ENCODE results near the gene DDHD1.
"Not testable (repeated sequence)": the region's sequence is repeated elsewhere in the genome, so short reads cannot be mapped to it uniquely, and the experiment has no call there.

DDHD1 gene

DNA sequence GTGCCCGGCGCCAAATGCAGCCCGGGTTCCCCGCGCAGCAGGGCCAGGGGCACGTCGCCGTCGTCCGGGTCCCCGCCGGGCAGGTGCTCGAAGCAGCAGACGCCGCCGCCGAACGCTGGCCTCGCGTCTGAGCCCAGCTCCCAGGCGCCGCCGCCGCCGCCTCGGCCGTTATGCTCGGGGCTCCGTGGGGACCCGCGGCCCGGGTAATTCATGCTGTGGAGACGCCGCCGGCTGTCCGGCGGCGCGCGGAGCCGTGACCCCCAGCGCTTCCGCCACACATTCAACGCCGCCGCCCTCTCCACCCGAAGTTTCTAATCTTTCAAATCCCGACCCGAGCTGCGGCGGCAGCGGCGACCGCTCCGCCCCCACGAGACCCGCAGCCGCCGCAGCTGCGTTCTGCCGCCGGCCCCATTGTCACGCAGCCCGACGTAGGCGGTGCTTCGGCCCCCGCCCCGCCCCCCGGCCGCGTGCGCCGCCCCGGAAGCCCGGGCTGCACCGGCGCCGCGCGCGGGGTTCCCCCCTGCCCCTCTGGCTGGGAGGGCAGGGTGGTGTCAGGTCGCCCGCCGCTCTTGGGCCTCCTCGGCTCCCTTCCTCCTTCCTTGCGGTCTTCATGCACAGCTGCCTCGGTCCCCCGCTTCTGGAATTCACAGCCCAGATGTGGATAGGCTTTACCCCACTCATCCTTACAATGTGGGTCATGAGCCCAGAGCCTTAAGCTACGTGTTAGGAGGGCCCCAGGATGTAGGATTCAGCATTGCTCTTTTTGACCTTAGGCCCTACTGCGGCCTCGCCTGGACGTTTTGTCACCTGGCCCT, at the start of gene DDHD1:
DDHD1 (minus strand) TSS at position 437 of the 815 bp plus-strand sequence; CDS start at position 212, 225 bp downstream.
- peak; percentile 89 to 100 (median 99) for DNase-seq

DNA sequence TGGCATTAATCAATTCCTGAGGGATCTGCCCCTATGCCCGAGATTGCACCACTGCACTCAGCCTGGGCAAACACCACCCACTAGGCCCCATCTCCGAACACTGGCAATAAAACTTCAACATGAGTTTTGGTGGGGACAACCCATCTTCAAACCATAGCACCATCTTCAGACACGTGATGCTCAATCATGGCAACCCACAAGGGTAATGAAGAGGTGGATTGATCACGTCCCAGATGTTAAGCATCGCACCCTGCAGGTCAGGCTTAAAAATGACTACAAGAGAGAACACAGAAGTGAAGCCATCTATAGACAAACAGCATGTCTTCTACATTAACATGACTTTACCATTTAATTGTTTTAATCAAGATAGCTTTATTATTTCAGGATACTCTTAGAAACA, 42.8 kb upstream of the DDHD1 start:
- DNase-seq, result no peak

DNA sequence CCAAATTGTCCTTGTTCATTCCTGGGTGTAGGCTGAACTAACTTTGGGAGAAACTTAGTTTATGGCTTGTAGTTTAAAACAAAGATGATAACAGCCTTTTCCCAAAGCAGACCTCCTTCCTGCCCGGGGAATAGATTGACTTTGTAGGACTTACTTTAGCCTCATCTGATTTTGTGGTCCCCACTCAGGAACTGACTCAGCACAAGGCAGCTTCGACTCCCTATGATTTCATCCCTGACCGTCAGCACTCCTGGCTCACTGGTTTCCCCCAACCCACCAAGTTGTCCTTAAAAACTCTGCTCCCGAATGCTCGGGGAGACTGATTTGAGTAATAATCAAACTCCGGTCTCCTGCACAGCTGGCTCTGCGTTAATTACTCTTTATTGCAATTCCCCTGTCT, 40.1 kb upstream of the DDHD1 start:
- DNase-seq, result no peak

DNA sequence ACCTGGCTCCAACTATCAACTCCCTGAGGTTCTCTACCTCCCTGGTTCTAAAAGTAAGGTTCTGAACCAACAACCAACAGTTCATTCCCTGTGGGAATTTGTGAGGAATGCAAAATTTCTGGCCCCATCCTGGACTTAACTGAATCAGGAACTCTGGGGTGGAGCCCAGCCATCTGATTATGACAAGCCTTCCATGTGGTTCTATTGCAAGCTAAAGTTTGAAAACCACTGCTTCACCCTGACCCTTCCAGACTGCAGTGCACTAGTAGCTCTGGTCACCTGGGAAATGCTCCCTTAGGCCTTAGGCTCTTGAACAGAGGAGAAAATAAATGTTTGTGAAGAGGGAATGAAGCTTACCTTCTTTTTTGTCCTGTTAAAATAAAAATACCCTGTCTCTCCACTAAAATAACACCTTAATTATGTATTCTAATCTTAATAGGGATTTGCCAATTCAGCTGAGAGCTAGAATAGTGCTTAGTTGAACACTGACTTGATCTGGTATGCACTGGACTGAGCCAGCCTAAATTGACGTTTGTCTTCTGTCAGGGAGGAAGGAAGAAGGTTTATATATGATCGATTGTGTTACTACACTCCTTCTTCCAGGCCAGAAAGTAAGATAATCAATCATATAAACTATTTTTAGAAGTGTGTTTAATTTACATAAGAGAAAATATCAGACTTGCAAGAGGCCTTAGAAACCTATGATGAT, 39.1 kb upstream of the DDHD1 start:
- no peak for DNase-seq

DNA sequence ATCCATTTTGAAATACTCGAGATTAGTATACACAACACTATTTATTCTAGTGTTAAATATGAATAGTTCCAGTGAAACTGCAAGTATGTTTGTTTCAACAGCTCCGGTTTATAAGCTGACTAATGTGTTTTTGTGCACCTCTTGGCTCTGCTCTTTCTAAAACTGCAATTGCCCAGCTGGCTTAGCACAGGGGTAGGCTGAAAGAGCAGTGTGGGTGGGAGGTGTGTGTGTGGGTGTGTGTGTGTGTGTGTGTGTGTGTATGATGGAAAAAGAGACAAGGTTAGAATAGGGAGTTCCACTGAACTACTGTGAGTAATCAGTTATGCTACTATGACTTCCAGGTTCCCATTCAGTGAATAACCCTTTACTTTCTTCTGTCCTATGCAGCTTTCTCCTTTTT, 37.8 kb upstream of the DDHD1 start:
- no peak for DNase-seq

DNA sequence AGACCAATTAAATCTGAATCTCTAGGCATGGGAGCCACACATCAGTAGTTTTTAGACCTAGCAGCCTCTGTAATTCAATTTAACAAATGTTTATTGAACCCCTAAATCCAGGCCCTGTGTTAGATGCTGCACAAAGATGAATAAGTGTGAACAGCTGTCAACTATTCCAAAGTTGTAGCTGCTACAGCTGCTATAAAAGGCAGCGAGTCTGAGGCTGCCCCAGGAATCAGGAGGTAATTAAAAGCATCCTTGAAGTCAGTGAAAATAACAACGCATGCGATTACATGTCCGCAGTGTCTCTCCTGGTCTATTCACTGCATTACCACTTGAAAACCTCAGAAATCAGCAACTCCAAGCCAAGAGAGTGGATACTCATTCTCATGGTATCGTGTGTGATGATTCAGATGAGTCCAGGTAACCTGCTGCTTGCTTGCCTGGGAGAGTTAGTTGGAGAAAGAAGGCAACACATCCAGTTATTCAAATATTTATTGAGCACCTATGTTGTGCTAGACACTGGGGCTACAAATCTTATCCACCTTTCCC, 34.9 kb upstream of the DDHD1 start:
- peak in 1 of 3 experiments; percentile 12 for DNase-seq

DNA sequence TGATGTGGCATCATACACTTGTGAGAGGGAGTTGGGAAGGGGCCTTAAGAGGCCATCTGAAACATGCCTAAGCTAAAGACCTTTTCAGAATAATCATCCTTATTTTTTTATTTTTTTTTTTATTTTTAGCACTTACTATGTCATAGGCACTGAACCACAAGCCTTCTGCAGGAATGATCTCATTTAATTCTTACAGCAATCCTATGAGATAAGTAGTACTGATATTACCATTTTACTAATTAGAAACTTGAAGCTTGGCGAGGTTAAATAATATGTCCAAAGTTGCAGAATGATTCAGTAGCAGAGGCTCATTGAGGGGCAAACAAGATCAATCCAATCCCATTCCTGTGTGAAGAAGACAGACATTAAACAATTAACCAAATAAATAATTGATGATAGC, 33.4 kb upstream of the DDHD1 start:
- DNase-seq, result no peak

DNA sequence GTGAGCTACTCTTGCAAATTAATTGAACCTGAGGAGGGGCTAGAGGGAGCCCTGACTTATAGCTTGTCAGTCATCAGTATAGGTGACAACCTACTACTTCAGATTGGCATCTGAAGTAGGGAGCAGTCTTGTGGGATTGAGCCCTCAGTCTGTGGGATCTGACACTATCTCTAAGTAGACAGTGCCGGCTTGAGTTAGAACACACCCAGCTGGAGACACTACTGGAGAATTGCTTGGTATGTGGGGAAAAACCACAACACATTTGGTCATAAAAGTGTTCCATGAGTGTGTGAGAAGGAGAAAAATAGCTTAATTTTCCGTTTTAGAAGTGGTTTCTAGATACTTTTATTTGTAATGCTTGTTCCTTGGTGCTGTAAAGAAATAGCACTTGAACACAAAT, 30.5 kb upstream of the DDHD1 start:
- no peak for DNase-seq

DNA sequence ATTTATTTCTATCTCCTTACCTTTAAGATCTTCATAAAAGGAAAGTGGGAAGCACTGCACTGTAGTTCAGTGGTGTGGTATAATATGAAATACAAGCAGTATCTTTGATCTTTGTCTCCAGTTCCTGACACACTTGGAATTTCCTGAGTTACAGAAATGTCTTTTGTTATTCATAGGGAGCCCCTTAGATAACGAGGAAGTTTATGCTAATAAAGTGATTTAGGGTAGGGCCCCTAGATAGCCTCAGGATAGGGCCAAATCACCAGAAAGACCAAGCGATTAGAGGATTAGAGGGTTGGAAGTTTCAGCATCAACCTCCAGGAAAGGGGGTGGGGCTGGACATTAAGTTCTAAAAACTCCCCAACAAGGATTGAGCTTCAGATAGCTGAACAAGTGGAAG, 29.9 kb upstream of the DDHD1 start:
- DNase-seq, result no peak

DNA sequence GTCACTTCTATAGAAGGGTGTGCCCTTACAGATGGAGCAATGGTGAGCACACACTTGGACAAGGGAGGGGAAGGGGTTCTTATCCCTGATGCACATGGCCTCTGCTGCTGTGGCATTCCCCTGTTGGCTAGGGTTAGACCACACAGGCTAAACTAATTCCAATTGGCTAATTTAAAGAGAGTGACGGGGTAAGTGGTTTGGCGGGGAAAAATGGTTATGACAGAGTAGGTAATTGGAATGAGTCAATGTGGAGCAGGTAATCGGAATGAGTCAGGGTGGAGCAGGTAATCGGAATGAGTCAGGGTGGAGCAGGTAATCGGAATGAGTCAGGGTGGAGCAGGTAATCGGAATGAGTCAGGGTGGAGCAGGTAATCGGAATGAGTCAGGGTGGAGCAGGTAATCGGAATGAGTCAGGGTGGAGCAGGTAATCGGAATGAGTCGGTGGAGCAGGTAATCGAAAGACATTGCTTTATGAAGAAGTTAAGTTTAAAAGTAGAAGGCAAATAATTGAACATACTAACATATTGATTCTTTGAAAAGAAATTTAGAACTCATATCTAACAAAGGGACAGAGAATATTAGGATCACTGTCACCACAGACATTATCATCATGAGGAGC, 28.4 kb upstream of the DDHD1 start:
- not testable (repeated sequence) for DNase-seq

DNA sequence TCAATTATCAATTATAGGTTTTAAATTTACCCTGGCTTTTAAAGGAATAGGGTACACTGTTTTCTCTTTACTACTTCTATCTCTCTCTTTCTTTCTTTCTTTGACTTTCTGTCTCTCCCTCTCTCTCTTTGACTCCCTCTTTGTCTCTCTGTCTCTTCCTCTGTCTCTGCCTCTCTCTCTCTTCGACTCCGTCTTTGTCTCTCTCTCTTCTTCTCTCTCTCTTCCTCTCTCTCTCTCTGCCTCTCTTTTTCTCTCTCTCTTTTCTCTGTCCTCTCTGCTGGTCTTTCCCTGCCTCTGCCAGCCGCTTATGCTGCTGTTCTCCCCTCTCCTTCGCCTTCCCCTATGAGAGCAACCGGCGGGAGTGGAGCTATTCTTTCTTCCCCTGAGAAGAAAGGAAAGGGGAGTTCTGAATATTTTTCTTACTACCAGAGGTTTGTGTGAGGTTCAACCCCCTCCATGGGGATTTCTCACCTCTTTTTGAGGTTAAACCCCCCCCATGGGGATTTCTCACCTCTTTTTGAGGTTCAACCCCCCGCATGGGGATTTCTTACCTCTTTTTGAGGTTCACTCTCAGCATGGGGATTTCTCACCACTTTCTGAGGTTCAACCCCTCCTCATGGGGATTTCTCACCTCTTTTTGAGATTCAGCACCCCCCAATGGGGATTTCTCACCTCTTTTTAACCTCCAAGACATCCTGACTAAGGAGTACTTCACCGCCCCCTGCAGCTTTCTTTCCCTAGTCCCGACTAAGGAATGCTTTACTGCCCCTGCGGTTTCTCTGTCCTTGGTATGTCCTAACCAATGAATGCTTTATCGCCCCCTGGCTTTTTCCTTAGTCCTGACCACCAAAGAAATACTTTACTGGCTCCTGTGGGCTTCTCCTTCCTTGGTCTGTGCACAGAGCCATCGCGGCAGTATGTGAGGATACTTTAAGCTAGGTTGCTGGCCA, 27.4 kb upstream of the DDHD1 start:
- DNase-seq, result no peak

DNA sequence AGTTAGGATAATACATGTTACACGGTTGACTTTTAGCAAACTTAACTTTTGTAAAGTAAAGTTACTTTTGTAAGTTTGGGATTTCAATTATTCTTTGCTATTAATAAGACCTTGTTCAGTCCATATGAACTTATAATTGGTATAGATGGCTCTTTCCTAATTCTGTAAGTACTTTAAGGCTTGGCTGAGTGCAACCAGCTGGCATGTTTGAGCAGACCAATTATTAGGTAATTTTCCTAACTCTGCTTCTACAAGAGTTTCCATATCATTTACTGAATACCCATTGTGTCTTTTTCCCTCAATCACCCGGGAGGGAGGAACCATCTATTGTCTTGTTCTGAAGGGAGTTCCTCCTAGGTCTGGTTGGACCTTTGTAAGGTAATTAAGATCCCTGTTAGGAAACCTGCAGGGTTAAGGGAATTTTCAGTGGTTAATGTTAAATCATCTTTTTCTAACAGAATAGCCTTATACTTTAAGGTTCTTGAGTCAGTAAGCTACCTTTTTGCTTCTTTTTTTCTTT, 26.4 kb upstream of the DDHD1 start:
- peak in 2 of 3 experiments; percentile 54 to 85 for DNase-seq

DNA sequence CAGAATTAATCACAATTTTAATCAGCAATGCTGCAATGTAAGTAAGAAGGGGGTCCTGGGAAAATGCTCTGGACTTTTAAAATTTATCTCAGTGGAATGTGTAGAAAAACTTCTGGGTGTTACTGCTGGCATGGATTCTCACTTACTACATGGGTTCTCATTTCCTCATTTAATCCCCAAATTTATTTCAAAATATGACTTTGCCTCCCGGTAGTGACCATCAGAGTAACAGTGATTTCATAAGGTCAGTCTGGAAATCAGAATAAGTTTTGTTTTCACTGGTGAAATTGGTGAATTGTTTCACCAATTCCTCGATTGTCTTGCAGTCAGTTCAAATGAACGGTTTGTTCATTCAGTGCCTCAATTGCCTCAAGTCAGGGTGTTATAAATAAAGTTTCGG, 22.3 kb upstream of the DDHD1 start:
- DNase-seq, result no peak

DNA sequence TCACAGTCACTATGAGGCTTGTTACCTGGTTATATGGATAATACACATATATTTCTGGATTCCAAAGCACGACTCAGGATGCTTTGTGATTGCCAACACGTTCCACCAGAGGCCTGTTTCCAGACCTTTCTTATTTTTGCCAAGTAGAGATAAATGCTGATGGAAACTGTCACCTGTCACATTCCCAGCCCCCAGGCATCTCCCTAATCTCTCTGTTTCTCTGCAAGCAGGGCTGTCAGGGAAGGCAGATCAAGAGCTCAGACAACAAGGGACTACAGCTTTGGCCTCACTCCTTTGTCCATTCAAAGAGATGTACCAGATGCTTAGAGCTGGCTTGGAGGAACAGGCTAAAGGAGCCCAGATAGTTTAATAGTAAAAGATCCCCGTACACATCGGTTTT, 21.8 kb upstream of the DDHD1 start:
- DNase-seq, result no peak

DNA sequence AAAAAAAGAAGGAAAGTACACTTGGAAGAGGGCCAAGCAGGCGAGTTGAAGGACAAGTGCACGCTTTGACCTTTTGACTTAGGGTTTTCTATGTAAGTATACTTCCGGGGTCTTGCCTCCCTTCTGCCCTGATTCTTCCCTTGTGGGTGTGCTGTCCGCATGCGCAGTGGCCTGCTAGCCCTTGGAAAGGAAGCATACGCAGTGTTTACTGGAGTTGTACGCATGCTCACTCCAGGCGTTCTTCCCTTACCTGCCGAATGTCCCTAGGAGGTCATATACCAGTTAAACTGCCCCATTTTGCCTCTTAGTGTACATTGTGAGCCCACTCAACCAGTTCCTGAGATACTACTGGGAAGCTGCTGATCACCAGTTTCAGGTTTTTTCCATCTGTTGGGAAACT, 15.7 kb upstream of the DDHD1 start:
- no peak for DNase-seq

DNA sequence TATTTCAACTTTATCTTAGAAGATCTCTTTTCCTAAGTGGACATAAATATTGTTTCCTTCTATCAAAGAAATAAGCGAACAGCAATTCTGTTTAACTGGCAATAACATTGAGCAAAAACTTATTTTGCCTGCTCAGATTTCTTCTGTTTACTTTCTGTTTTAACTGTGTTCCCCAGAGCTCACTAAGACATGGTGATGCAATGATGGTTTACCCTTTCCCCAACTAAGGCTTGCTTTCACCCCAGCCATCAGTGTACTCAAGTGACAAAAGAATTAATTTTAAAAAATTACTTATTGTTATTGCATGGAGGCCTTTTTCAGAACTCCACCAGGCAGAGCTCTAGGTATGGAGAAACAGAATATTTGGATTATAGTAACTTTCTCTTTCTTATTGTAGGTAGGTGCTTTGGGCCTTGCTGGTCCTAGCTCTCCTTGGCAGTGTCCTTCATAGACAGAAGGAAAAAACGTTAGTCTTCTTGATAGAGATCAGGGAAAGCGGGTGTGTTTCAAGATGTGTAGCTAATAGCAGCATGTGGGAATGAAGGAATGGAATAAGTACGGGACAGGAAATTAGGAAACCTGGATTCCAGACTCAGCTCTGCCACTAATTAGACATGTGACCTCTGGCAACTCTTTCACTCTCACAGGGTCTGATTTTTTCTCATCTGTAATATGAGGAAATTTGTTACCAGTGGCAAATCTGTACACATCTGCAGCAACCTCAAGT, 14.6 kb upstream of the DDHD1 start:
- no peak for DNase-seq

DNA sequence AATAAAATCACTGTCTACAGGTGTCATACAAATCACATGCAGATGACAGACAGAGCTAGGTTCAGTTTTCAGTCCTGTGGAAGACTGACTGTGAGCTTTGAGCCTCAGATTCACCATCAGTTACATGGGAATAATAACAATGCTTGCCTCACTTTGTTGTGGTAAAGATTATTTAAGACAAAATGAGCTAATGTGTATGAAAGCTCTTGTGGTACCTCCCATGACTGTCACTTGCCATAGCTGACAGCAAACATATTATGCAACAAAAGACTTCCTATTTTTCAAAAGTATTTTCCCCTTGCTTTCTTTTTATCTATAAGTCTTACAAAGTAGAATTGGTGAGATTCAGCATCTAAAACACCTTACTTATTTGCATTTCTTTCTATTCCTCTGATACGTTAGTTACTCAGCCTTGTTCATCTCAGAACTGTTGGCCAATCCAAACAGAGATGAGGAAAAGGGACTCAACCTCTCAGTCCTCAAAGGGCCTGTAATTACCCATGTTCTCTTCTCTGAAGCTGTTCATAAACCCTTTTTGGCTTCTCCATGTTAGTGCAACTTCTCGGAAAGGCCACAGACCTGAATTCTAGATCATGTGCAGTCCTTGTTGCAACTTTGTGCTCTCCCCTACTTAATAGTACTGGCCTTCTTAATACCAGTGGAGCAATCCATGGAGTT, 8.8 kb upstream of the DDHD1 start:
- no peak for DNase-seq

DNA sequence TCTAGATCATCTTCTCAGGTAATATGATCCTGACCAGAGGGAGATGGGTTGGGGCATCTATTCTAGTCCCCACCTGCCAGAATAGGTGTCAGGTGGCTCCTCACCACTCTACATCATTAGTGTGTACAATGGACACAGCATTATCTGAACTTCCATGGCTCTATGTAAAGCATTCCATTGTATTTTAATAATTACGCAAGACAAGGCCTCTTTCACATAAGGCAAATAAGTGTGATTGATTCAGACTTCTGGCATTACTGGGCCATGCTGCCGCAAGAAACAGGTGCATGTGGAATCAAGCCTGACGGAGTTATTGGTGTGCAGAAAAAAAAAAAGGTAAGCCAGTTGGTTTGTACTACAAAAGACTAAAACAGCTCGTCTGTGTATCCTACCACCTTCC, 3.1 kb upstream of the DDHD1 start:
- DNase-seq, result peak in 1 of 3 experiments; percentile 43

DNA sequence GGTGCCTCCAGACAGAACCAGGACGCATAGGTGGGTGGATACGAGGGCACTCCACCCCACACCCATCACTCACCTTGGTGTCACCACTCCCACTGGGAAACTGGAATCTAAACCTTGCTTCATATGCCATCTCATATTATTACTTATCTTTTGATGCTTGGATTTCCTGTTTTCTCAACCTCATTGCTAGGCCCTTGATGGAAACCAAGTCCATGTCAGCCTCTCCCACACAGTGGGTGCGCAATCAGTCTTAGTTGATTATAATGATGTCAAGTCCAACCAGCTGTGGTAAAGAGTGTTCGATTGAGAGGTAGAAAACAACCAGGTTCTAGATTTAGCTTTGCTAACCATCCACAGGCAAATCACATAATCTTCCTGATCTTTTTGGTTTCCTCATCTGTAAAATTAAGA, 584 bp upstream of the DDHD1 start:
- DNase-seq, result no peak

DNA sequence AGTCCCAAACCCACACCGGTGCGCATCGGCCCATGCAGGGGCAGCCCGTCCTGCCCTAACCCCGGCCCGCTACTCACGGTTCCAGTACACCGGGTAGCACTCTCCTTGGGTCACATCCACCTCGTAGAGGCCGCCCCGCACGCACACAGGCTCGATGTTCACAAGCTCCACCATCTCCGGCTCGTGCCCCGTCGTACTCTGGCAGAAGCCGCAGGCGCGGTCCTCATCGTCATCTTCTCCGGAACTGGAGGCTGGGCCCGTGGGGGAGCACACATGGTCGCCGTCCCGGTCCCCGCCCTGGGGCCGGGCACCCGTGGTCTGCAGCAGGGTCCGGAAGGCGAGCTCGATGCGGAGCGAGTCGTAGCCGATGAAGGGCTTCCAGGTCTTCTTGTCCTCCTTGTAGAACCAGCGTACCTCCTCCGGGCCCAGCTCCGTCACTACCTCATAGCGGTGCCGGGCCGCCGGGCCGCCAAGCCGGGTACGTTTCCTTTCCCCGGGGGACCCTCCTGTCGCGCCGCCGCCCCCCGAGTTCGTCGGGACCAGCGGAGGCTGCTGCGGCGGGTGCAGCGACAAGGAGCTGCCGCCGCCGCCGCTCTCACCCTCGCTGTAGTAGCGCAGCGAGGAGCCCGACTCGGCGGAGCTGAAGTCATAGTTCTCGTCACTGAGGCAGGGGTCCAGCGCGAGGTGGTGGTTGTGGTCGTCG, 788 bp downstream of the DDHD1 start:
- peak; percentile 42 to 100 (median 97) for DNase-seq

Data from NCI-H1417 (cell line).